ENCODE results near the gene HDAC4.

The HDAC4 gene

GRCh38 chr2:239255218-239255617 lies 145.6 kb downstream of the HDAC4 start:
- DNase-seq (ENCODE audit: low read depth in 2 of 2), result no peak

DNA sequence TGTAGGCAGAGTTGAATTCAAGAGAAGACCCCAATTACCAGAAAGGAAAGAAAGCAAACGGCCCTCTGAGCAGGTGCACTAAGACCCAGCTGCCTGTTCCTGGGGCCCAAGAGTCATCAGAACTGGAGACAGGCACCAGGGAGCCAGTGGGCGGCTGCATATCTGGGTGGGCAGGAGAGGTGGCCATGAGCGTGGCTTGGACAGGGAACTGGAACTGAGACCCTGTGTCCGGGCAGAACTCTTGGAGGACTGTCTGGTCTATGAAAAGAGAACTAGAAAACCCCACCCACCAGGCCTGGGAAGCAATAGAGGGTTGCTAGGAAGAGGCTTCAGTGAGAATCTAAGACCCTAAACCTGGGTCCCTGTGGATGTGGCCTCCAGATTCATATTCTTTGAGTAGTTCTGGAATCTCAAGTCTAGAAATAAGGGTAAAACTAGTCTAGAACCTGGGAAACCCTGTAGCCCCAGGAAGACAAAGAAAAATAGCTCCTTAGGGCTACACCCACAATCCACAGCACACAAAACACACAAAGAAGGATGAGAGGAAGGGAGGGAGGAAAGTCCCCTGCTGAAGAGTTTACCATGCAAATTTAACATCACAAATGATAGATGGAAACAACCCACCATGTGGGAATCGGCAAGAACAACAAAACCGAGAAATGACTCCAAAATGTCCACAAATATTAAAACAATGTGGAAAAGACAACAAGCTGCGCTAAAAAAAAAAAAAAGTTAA lies 147.0 kb downstream of the HDAC4 start:
- no peak for DNase-seq (ENCODE audit: low read depth in 2 of 2)

DNA sequence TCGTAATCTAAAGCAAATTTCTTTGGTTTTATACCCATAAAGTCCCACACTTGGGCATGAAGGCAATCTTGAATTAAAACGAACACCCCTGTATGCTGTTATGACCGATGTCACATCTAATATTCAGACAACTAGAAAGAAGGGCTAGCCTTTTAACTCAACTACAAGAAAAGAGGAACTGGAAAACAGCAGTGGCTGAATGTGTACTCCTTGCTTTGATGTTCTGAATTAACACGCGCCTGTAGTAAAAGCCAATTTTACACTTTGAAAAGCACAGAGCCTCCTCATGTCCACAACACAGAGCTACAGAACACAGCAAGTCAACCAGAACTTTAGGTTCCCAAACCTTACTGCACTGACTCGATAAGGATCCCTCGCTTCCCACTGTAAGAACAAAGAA lies 147.6 kb downstream of the HDAC4 start:
- DNase-seq (ENCODE audit: low read depth in 2 of 2), result no peak

DNA sequence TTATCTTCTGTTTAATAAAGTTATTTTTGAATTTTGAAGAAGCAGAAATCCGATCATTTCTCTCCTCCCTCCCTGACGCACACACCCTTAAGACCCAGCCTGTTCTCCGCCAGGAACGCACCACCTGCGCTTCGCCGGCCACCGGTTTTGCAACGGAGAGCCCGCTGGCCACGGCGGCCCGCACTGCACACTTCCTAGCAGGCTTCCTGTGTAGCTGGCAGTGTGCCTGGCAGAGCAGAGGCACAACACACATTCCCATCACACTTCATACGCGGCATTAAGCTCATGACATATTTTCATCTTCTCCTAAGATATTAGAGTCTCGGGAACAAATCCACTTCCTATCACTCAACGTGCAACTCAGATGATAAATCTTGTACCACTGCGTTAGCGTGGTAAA lies 148.0 kb downstream of the HDAC4 start:
- no peak for DNase-seq (ENCODE audit: low read depth in 2 of 2)

GRCh38 chr2:239252393-239252792 lies 148.4 kb downstream of the HDAC4 start:
- DNase-seq (ENCODE audit: low read depth in 2 of 2), result no peak

- DNase-seq (ENCODE audit: low read depth in 2 of 2), result no peak
Measured at GRCh38 chr2:239251971-239252370, 148.8 kb downstream of the HDAC4 start.

GRCh38 chr2:239250216-239251081 lies 150.4 kb downstream of the HDAC4 start:
- no peak for DNase-seq (ENCODE audit: low read depth in 2 of 2)

GRCh38 chr2:239249776-239250175 lies 151.0 kb downstream of the HDAC4 start:
- DNase-seq (ENCODE audit: low read depth in 2 of 2), result no peak

GRCh38 chr2:239249048-239249447 lies 151.8 kb downstream of the HDAC4 start:
- DNase-seq (ENCODE audit: low read depth in 2 of 2), result no peak

DNA sequence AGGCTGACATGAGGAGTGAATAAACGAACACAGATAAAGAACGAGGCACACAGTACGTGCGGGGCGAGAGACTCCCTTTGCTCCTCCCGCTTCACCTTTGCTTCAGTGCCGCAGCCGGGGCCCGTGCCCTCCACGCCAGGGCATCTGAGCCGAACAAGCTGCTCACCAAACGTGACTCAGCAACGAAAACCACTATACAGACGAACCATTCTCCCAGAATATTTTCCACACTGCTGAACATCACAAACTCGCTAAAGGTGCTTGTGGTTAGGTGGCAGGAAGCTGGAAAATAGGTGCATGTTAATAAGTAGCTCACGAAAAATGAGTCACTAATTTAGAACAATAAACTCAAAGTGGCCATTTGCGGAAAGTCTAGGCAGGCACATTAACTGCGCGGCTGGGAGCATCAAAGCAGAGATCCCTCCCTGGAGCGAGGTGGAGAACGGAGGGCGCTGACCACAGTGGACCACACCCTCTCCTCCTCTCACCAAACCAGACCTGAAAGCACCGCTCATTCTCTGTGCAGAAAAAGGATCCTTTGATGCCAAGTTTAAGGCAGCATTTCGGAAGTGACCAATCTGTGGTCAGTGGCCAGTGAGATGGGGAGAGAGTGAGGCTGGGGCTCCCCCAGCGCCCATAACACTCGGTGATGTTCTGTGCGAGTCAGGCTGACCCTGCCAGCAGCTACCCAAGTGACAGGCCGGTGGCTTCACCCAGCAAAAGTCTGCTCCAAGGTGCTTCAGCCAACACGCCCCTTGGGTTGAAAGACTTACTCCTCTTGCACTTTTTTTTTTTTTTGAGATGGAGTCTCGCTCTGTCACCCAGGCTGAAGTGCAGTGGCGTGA lies 153.2 kb downstream of the HDAC4 start:
- DNase-seq (ENCODE audit: low read depth in 2 of 2), result no peak

GRCh38 chr2:239246723-239247122 lies 154.1 kb downstream of the HDAC4 start:
- DNase-seq (ENCODE audit: low read depth in 2 of 2), result no peak

- no peak for DNase-seq (ENCODE audit: low read depth in 2 of 2)
Measured at GRCh38 chr2:239245872-239246721, 154.7 kb downstream of the HDAC4 start.

DNA sequence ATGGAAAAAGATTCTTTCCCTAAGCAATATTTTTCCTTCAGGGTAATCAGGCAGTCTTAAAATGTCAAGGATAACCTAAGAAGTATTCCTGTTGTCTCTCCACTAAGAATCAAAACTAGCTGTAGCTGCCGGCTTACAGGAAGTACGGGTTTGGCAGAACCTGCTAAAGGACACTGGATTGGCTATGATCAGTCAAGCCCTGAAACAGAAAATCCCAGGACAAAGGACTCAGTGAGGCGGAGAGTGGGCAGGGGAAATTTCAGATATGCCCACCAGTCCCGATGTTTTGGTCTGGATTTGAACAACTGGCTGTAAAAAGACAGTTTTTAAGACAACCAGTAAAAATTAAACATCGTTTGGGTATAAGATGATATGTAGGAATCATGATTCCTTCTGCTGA lies 155.7 kb downstream of the HDAC4 start:
- no peak for DNase-seq (ENCODE audit: low read depth in 2 of 2)

- no peak for DNase-seq (ENCODE audit: low read depth in 2 of 2)
Measured at GRCh38 chr2:239244625-239245024, 156.2 kb downstream of the HDAC4 start.

GRCh38 chr2:239241431-239241960 lies 159.3 kb downstream of the HDAC4 start:
- no peak for DNase-seq (ENCODE audit: low read depth in 2 of 2)

GRCh38 chr2:239240414-239240881 lies 160.4 kb downstream of the HDAC4 start:
- DNase-seq (ENCODE audit: low read depth in 2 of 2), result no peak

GRCh38 chr2:239239607-239240413 lies 161.0 kb downstream of the HDAC4 start:
- no peak for DNase-seq (ENCODE audit: low read depth in 2 of 2)

DNA sequence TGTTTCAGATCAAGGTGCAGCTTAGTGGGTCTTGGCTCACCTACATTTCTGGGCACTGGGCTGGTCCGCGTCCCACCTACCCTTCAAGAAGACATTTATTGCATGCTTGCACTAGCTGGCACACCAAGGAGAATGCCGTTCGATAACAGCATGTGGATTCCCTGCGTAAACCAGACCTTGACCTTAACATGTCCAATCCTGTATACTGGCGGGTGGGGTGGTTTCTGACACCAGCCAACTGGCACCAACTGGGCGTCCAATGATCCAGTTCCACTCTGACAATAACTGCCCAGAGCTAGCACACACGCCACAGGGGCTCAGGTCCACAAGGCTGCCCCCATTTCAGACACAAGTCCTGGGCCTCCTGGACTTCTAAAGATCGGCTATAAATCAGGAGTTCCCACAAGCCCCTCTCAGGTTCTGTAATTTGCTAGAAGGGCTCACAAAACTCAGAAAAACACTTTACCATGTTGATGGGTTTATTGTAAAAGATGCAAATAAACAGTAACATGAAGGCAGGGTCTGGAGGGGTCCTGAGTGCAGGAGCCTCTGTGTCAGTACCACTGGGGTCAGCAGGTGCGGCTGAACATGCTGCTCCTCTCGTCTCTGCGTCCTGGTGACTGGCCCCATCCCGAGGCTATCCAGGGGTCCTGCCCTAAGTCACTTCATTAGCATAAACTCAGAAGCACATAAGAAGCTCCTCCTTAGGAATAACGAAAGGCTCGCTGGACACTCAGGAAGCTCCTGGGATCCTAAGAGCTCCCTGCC lies 161.8 kb downstream of the HDAC4 start:
- no peak for DNase-seq (ENCODE audit: low read depth in 2 of 2)

- no peak for DNase-seq (ENCODE audit: low read depth in 2 of 2)
Measured at GRCh38 chr2:239238381-239238780, 162.4 kb downstream of the HDAC4 start.

Measured in activated CD4-positive, alpha-beta T cell treated with anti-CD3 and anti-CD28 coated beads for 24 hours (primary cell).